GM19463 (cell line): ENCODE results near the gene BMP10.

Source experiments
- ATAC-seq: cut with Tn5 transposase; IDR thresholded peaks from one replicate; pipeline ENCODE4 v1.9.1; 2021; ENCODE audit warnings: mild to moderate bottlenecking, moderate library complexity; ENCODE audit not compliant: unreplicated experiment

The BMP10 gene

GRCh38 chr2:68871159-68871764 is at the start of gene BMP10:
BMP10 (minus strand) TSS chr2:68871397; CDS start chr2:68871358, 39 bp downstream.
- no peak for ATAC-seq

GRCh38 chr2:68920481-68921170 is 49.4 kb upstream of the BMP10 start:
- no peak for ATAC-seq

- no peak for ATAC-seq
Measured at GRCh38 chr2:68918497-68918896, 47.3 kb upstream of the BMP10 start.

GRCh38 chr2:68917034-68917718 is 46.0 kb upstream of the BMP10 start:
- ATAC-seq, result no peak

GRCh38 chr2:68916226-68916625 is 45.0 kb upstream of the BMP10 start:
- ATAC-seq, result no peak

- no peak for ATAC-seq
Measured at GRCh38 chr2:68915393-68915792, 44.2 kb upstream of the BMP10 start.

GRCh38 chr2:68913359-68913758 is 42.2 kb upstream of the BMP10 start:
- ATAC-seq, result no peak

GRCh38 chr2:68912732-68913131 is 41.5 kb upstream of the BMP10 start:
- ATAC-seq, result no peak

- ATAC-seq, result no peak
Measured at GRCh38 chr2:68912111-68912510, 40.9 kb upstream of the BMP10 start.

- ATAC-seq, result no peak
Measured at GRCh38 chr2:68911709-68912108, 40.5 kb upstream of the BMP10 start.

GRCh38 chr2:68911246-68911645 is 40.0 kb upstream of the BMP10 start:
- no peak for ATAC-seq

GRCh38 chr2:68909793-68910674 is 38.8 kb upstream of the BMP10 start:
- no peak for ATAC-seq

- peak; percentile 94 for ATAC-seq
Measured at GRCh38 chr2:68908392-68908970, 37.3 kb upstream of the BMP10 start.

- ATAC-seq, result peak; percentile 4
Measured at GRCh38 chr2:68907920-68908253, 36.7 kb upstream of the BMP10 start.

- no peak for ATAC-seq
Measured at GRCh38 chr2:68907232-68907919, 36.2 kb upstream of the BMP10 start.

GRCh38 chr2:68906716-68907115 is 35.5 kb upstream of the BMP10 start:
- ATAC-seq, result no peak

GRCh38 chr2:68905116-68905515 is 33.9 kb upstream of the BMP10 start:
- ATAC-seq, result no peak

GRCh38 chr2:68901561-68901960 is 30.4 kb upstream of the BMP10 start:
- no peak for ATAC-seq

- no peak for ATAC-seq
Measured at GRCh38 chr2:68901199-68901514, 30.0 kb upstream of the BMP10 start.

- ATAC-seq, result no peak
Measured at GRCh38 chr2:68900496-68901198, 29.4 kb upstream of the BMP10 start.
